ENCODE results near the gene MLXIP.

DNA sequence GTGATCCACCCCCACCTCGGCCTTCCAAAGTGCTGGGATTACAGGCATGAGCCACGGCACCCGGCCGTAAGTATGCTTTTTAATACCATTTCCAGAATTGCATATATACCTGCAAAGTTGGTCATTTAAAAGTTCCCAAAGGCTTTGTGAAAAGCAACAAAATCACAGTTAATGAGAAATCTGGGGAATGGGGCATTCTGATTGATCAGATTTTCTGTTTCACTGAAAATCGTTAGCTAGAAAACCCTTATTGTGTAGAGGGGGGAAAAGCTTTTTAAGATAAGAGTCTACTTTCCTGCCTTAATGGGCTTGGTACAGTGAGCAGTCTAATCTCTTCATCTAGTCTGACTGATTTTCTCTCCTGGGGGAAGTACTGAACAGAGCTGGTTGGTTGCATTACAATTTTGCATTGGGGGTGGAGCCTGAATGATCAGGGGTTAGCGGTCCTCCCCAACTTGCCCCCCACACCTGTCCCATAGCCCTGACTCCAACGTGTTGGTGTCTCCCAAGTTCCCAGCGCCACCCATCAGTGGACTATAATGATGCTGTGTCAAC is 71.6 kb downstream of the MLXIP start:
- no peak for TF ChIP-seq EZH2 (IDR thresholded peaks at IDR 0.05)
- TF ChIP-seq, protein P1, sequence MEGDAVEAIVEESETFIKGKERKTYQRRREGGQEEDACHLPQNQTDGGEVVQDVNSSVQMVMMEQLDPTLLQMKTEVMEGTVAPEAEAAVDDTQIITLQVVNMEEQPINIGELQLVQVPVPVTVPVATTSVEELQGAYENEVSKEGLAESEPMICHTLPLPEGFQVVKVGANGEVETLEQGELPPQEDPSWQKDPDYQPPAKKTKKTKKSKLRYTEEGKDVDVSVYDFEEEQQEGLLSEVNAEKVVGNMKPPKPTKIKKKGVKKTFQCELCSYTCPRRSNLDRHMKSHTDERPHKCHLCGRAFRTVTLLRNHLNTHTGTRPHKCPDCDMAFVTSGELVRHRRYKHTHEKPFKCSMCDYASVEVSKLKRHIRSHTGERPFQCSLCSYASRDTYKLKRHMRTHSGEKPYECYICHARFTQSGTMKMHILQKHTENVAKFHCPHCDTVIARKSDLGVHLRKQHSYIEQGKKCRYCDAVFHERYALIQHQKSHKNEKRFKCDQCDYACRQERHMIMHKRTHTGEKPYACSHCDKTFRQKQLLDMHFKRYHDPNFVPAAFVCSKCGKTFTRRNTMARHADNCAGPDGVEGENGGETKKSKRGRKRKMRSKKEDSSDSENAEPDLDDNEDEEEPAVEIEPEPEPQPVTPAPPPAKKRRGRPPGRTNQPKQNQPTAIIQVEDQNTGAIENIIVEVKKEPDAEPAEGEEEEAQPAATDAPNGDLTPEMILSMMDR (IDR thresholded peaks at IDR 0.05) = no peak
